NCI-H460 (cell line): ENCODE results near the gene FAM120AOS. TPM values are rescaled to one million over a fixed set of nuclear protein-coding genes. Genes with fewer than 3 reads are reported as not detected.
"Not testable (repeated sequence)": the region's sequence is repeated elsewhere in the genome, so short reads cannot be mapped to it uniquely, and the experiment has no call there.

Experiments
- DNase-seq: peaks from one replicate; pipeline ENCODE4 v3.0.0-alpha.2; 2016; ENCODE audit warnings: low read depth; ENCODE audit errors: extremely low read depth
- total RNA-seq: library from RNA; depleted of rRNA; stranded (reverse); fragments of >200 nt; shearing (Covaris generic); gene quantifications from 2 replicates; pipeline ENCODE4 v1.2.3, GENCODE V29; 2014

Gene FAM120AOS
- total RNA-seq, 1 experiment from 2014 or later = 79.8 TPM

DNA sequence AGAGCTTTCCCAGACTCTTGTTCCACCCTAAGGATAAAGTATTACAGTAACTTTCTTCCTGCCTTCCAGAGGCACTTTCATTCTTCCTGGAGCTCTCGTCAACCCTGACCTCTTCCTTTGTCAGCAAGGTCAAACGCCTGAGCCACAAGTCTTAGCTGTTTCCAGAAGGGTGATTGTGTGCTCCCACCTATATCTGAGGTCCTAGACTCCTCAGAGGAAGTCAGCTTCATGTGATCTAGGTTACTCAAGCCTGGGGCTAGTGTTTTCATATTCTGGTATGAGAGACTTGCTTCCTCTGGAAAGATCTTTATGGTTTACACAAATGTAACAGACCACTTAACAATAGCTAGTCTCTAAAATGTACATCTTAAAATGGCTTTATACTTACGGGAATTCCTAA, 7.3 kb downstream of the FAM120AOS start:
- DNase-seq = no peak

DNA sequence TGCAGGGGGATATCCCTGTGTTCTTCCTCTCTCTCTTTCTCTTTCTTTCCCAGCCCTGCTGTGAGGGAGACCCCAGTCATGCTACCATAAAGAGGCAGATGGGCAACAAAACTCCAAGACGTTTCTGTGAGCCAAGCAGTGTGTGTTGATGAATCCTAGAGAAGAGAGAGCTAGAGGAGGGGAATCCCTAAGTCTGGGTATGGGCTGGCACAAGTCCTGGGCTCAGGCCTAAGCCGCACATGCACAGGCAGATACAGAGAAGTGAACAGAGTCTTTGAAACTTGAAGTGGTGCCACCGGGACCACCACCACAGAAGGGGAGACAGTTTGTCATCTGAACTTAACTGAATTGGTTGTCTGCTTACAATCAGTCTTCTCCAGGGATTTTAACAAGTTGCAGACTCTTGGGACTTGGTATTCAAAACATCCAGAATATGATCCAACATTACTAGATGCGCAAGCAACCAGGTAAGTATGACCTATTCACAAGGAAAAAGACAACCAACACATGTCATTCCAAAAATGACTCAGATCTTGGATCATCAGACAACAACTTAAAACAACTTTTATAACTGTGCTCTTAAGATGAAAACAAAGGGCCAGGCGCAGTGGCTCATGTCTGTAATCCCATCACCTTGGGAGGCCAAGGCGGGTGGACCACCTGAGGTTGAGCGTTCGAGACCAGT, 12.3 kb downstream of the FAM120AOS start:
- no peak for DNase-seq

DNA sequence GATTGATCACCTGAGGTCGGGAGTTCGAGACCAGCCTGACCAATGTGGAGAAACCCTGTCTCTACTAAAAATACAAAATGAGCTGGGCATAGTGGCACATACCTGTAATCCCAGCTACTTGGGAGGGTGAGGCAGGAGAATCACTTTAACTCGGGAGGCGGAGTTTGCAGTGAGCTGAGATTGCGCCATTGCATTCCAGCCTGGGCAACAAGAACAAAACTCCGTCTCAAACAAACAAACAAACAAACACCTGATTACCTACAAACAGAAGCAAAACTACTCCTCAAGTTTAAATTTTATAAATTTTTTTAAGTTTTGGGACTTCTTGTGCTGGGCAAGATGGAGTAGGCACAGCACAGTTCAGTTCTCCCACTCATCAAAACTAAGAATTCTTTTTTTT, 14.1 kb downstream of the FAM120AOS start:
- not testable (repeated sequence) for DNase-seq

DNA sequence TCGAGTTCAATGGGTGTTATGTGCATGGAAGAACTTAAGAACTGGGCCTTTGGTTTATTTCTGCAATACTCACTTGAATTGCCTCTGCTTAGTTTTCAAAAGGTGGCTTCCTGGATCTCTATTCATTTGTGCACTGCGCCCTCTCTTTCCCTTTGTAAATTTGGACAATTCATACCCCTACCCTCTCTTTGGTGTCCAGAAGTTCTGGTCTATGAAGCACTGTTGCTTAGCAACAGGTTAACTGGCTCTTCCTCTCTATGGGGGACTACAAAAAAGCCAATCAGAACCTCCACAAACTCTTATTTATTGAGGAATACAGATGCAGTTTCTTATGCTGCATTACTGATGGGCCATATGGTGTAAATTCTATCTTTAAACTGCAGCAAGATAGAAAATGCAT, 15.4 kb downstream of the FAM120AOS start:
- DNase-seq = no peak

DNA sequence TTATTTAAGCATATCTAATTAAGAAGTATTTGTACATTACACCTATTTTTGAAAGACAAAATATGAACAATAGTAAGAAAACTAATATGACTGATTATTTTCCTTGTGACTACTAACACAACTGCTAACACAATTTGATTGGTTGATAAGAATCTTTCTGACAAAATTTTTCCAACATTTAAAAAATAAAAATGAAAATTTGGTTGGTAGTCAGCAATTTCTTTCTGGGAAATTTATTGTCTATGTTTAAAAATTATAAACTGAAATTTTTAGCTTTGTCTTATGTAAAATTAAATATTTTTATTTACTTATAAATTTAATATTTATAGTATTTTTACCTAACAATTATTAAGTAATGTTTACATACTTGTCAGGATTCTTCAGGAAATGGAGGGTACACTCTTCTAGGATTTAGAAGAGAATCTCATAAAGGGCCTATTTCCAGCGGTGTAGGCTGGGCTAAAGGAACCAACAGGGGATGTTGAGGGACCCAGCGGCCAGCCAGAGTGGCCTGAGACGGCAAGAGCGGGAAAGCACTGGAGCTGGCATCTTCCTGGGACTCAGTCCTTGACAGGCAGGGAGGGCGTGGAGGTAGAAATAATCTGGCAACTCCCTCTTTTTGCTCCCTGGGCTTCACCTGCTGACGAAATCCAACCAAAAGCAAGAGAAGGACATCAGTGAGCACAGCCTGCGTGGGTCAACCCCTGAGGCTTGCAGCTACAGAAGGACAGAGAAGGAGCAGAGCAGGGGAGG, 16.6 kb downstream of the FAM120AOS start:
- no peak for DNase-seq

DNA sequence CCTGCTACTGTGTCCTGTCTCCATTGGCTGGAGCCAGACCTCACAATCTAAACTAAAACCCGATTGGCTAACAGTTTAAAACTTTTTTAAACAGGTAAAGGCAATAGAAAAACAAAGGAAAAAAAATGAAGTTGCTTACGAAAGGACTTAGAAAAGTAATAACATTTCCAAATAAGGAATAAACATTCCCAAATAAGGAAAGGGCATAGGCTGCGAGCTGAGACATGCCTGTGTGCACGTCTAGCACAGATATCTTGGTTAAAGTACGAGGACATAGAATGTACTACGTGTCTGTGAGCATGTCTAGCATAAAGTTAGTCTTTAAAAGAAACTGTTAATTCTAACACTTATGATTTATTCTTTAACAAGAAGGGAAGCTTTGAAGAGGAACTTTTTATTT, 17.2 kb downstream of the FAM120AOS start:
- DNase-seq = no peak

DNA sequence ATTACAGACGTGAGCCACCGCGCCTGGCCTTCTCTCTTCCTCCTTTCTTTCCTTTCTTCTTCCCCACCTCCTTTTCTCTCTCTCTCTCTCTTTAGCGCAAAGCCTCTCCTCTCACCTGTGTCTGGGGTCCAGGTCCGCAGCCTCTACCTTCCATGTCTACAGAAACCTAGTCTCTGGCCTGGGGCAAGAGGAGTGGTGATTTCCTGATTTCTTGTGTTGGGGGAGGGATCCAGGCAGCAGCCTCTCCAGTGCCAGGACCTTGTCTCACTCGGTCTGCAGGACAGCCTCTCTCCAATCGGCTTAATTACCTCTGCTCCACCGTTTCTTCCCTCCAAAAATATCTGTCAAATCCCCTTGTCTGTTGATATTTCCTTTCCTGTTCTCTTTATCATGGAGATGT, 18.0 kb downstream of the FAM120AOS start:
- no peak for DNase-seq

DNA sequence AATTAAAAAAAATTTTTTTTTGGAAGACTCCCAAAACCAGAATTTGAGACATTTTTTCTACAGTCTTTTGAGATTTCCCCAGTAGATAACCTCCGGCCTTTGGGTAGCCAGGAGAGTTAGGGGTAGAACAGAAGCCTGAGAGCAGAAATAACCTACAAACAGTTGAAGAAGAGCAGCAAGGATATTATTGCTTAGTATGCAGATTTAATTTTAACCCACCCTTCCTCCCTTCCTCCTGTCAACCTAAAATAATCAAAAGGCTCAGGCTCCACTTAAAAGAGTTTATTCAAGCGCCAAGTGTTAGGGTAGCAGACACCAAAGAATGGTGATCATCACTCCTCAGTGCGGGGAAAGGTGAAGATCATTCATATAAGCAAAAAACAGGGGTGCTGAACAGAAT, 19.3 kb downstream of the FAM120AOS start:
- DNase-seq = no peak

DNA sequence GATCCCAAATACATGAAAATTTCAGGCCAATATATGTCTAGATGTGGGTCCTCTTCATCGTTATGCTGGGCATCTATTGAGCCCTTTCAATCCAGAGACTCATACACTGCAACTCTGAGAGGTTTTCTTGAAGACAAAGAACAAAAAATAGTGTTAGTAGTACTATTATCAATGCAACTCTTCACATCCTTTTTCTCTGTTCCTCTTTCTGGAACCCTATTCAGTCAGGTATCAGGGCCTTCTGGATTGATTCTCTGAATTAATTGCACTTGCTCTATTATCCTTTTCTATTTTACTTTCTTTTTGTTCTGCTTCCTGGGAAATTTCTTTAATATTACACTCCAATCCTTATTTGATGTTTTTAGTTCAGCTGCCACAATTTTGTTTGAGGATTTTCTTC, 20.4 kb downstream of the FAM120AOS start:
- no peak for DNase-seq

DNA sequence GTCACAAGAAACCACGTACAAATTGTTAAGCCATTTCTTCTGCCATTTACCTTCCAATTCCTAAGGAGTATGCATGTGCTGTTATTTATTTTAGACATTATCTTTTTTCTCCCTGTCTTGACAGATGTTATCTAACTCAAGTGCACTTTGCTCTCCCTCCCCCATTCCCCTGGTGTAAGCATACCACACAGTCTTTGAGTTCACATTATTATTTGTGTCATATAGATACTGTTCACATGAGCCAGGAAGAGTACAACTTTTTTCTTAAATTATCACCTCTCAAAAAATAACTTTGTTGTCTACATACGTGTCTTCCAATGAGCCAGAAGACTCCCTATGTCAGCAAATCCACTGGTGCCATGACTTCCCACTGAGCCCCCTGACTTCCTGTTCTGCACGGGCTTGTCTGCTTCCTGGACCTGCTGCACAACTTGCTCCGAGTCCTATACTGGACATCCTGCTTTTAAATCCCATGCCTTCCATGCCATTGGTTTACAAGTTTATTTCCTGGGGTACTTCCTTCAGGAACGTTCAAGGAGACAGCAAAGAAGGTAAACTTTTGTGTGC, 21.8 kb downstream of the FAM120AOS start:
- no peak for DNase-seq

DNA sequence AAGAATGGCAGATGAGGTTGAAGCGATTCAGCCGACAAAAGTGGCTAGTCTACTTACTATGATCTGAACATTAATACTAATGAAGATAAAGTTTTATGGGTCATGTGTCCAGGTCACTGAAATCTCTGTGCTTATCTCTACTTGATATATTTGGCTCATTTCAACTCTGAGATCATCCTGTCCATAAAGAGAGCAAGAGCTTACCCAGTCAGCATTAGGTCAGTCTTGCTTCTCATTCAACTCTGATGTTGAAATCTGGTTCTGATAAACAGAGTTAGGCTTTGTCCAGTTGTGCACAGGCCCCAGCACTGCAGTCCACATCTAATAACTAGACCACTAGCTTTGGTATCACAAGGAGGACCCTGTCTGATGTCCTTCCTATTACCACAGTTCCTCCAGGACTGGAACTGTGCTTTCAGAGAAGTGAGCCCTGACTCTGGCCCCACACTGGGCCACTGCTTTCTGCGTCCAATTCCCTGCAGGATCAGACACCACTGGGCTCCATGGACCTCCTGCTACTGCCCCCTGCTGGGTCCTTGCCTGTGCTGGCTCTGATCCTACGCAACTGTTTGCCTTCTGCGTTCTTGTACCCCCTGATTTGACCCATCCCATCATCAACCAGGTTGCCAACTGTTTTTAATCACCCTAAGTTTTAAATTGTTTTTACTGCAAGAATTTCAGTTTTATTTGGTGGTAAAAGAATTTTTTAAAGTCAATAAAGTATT, 25.6 kb downstream of the FAM120AOS start:
- DNase-seq = no peak

DNA sequence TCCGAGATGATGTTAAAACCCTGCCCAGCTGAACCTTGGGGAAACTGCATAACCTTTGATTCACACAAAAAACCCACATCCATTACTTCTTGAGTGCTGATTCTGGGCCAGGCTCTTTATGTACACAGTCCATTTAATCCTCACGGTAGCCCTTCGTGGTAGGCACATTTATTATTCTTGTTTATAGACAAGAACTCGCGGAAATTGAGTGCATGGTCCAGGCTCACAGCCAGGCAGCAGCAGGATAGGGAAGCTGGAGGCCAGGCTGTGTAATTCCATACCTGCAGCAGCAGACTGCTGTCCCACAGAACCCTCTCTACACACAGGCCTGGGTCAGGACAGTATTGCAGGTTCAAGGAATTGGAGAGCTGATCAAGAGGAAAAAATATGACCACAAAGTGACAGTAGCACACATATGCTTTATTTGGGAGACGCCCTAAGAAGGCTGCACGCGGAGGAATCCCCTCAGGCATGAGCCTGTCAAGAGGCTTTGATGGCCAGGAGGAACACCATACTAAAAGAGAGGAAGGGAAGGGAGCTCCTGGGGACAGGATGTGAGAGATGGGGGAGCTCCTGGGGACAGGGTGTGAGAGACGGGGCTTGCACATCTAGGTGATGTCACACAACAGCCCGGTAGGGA, 30.3 kb downstream of the FAM120AOS start:
- no peak for DNase-seq

DNA sequence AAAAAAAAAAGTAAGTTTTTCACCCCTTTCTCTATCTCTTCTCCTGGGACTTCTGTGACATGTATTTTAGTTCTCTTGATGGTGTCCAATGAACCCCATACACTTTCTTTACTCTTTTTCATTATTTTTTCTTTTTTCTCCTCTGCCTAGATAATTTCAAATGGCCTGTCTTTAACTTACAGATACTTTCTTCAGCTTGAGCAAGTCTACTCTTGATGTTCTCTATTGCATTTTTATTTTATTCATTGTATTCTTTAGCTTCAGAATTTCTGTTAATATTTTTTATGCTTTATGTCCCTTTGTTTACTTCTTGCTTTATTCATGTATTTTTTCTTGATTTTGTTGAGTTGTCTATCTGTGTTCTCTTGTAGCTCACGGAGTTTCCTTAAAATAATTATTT, 34.4 kb downstream of the FAM120AOS start:
- DNase-seq = no peak

DNA sequence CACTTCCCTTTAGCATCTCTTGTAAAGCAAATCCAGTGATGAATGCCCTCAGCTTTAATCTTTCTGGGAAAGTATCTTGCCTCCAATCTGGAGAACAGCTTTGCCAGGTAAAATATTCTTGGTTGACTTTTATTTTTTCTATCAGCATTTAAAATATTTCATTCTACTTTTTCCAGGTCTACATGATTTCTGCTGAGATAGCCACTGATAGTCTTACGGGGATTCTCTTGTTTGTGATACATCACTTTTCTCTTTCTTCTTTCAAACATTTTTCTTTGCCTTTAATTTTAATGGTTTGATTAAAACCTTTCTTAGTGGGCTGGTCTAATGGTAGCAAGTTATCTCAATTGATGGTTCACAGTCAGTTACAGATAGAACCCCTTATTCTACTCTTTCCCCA, 35.8 kb downstream of the FAM120AOS start:
- DNase-seq = no peak

DNA sequence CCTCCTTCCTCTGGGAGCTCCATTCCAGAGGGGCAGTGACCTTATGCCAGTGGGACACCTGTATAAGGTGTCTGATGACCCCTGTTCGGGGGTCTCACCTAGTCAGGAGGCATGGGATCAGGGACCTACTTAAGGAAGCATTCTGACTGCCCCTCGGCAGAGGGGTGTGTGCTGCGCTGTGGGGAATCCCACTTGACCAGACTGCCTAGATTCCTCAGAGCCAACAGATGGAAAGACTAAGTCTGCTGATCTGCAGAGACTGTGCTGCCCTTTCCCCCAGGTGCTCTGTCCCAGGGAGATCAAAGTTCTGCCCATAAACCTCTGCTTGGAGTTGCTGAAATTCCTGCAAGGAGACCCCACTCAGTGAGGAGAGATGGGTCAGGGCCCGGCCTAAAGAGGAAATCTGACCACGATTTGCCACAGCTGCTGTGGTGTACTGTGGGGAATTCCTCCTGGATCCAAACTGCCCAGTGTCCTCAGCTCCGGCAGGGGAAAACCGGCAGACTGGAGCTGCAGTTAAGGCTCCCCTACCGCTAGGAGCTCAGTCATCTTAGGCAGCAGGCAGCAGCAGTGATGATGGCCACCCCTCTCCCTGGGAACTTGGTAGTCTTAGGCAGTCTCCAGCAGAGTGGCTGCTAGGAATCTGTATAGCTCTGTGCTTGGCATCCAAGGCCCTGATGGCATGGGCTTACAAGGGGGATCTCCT, 36.7 kb downstream of the FAM120AOS start:
- DNase-seq = no peak

DNA sequence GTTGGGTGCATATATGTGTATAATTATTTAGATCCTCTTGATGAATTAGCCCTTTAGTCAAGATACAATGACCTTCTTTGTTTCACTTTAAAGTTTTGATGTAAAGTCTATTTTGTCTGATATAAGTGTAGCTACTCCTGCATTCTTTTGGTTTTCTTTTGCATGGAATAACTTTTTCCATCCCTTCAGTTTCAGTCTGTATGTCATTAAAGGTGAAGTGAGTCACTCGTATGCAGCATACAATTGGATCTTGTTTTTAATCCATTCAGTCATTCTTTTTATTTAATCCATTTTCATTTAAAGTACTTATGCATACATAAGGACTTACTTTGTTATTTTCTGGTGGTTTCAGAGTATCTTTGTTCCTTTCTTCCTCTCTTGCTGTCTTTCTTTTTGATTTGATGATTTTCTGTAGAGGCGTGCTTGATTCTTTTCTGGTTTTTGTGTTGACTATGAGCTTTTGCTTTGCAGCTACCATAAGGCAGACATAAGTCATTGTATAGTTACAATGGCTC, 38.1 kb downstream of the FAM120AOS start:
- no peak for DNase-seq

DNA sequence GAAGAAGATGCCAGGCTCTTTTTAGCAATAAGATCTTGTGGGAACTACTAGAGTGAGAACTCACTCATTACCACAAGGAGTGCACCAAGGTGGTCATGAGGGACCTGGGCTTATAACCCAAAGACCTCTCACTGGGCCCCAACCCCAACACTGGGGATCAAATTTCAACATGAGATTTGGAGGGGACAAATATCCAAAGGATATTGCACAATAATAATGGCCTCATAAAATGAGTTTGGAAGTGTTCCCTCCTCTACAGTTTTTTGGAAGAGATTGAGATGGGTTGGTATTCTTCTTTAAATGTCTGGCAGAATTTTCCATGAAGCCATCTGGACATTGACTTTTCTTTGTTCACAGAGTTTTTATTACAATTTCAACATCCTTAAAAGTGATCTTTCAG, 39.9 kb downstream of the FAM120AOS start:
- DNase-seq = no peak

DNA sequence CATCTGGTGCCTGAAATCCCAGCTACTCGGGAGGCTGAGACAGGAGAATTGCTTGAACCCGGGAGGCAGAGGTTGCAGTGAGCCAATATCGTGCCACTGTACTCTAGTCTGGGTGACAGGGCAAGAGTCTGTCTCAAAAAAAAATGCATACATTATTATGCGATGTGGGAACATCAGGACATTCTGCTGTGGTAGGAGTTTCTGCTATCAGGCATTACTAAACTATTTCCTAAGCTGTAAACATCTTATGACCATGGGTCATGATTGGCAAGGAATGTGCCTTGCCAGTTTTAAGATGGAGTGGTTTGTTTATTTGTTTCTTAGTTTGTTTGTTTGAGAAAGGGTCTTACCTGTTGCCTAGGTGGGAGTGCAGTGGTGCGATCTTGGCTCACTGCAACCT, 47.0 kb downstream of the FAM120AOS start:
- no peak for DNase-seq

DNA sequence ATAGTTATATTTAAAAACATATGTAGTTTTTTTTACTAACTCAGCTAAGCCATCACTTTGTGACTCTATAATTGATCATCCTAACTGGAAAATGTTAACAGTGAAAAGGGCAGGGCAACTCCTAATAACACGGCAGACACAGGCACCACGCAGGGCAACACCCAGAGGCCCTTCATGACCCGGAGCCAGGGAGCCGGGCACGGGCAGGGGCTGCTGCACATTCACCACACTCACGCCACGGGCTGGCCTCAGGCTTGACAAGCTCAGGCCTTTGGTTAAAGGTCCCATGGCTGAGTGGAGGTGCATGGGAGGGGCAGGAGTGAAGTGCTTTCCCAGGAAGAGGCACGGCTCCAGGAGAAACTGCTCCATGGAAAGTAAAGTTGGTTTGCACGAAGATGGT, 54.9 kb downstream of the FAM120AOS start:
- no peak for DNase-seq
